HepG2 (cell line): ENCODE data around the gene GNG10. TPM values are rescaled to one million over a fixed set of nuclear protein-coding genes. Genes with fewer than 3 reads are reported as not detected.

Source experiments
- ARID4A ChIP-seq: sonication (generic); formaldehyde crosslinking; IDR thresholded peaks from 2 replicates; pipeline ENCODE4 v1.5.0; 2020; ENCODE audit warnings: mild to moderate bottlenecking, missing genetic modification reagents, borderline replicate concordance
- CBX1 ChIP-seq: IDR thresholded peaks from one replicate; pipeline ENCODE4 v1.6.1; 2016; ENCODE audit warnings: antibody characterized with exemption, low read depth
- HCFC1 ChIP-seq: fragments of 150-350 bp; IDR thresholded peaks from 2 replicates; pipeline ENCODE4 v1.6.1; 2014; ENCODE audit warnings: low read depth, low read length
- KDM5A ChIP-seq: fragments of 200-600 bp; sonication (generic); IDR thresholded peaks from 2 replicates; pipeline ENCODE4 v1.7.0; 2018; ENCODE audit warnings: antibody characterized with exemption, mild to moderate bottlenecking, low read length, borderline replicate concordance
- KMT2A ChIP-seq: sonication (generic); formaldehyde crosslinking; IDR thresholded peaks from 2 replicates; pipeline ENCODE4 v1.4.0; 2020; ENCODE audit warnings: missing genetic modification reagents
- NFATC3 ChIP-seq: sonication (generic); formaldehyde crosslinking; IDR thresholded peaks from 2 replicates; pipeline ENCODE4 v1.5.1; 2020; ENCODE audit warnings: mild to moderate bottlenecking, missing genetic modification reagents
- SRSF4 ChIP-seq: fragments of 200-400 bp; formaldehyde crosslinking; IDR thresholded peaks from one replicate; pipeline ENCODE4 v1.6.1; 2018; ENCODE audit warnings: mild to moderate bottlenecking, low read depth, low read length, moderate library complexity; ENCODE audit not compliant: poor library complexity, severe bottlenecking
- TFE3 ChIP-seq: IDR thresholded peaks from 2 replicates; pipeline ENCODE4 v1.6.1; 2016
- ZBTB38 ChIP-seq: sonication (generic); formaldehyde crosslinking; IDR thresholded peaks from 2 replicates; pipeline ENCODE4 v1.5.1; 2020; ENCODE audit warnings: mild to moderate bottlenecking, missing genetic modification reagents
- ZNF264 ChIP-seq: sonication (generic); formaldehyde crosslinking; IDR thresholded peaks from 2 replicates; pipeline ENCODE4 v1.4.0; 2020; ENCODE audit warnings: missing genetic modification reagents
- ZNF552 ChIP-seq: sonication (generic); formaldehyde crosslinking; IDR thresholded peaks from 2 replicates; pipeline ENCODE4 v1.9.0; 2022; ENCODE audit warnings: missing genetic modification reagents, mild to moderate bottlenecking, borderline replicate concordance
- polyA plus RNA-seq, 8 experiments: library from polyadenylated mRNA; depleted of rRNA in 3 of 8; stranded (reverse) in 7 of 8; unstranded in 1 of 8; fragments of >200 nt; fragmentation: Illumina TruSeq in 4 of 8; extraction: Trizol in 4 of 8; gene quantifications; 2 replicates each; pipeline versions ENCODE4 v1.2.1 to v1.2.3, GENCODE V29; 2011 to 2016; ENCODE audit warnings: low read depth in 4 of 8, missing spikeins in 1 of 8, mixed read lengths in 1 of 8; ENCODE audit not compliant: insufficient read depth in 1 of 8
- total RNA-seq, 5 experiments: library from RNA; depleted of rRNA; stranded (reverse); fragments of >200 nt; fragmentation: Illumina TruSeq; extraction: Trizol; gene quantifications; 2 replicates each; pipeline ENCODE4 v1.2.3, GENCODE V29; 2016; ENCODE audit warnings: low read depth in 1 of 5
- TF ChIP-seq, protein P1 (sequence below): sonication (generic); formaldehyde crosslinking; IDR thresholded peaks from 2 replicates; pipeline ENCODE4 v1.5.0; 2020; ENCODE audit warnings: missing genetic modification reagents
- TF ChIP-seq, protein P2 (sequence below): sonication (generic); formaldehyde crosslinking; IDR thresholded peaks from 2 replicates; pipeline ENCODE4 v1.8.0; 2023; ENCODE audit warnings: mild to moderate bottlenecking, missing genetic modification reagents
- TF ChIP-seq, protein P3 (sequence below): sonication (generic); formaldehyde crosslinking; IDR thresholded peaks from 2 replicates; pipeline ENCODE4 v1.5.0; 2020; ENCODE audit warnings: mild to moderate bottlenecking, missing genetic modification reagents, borderline replicate concordance

GNG10 gene
- total and polyA plus RNA-seq, 2 of the 13 experiments (the other 11 are each of a cell fraction or from before 2014, with no cell fraction given), result 29.8 to 32.4 TPM

- TF ChIP-seq ARID4A, result peak; percentile 98
- TF ChIP-seq, protein P1, sequence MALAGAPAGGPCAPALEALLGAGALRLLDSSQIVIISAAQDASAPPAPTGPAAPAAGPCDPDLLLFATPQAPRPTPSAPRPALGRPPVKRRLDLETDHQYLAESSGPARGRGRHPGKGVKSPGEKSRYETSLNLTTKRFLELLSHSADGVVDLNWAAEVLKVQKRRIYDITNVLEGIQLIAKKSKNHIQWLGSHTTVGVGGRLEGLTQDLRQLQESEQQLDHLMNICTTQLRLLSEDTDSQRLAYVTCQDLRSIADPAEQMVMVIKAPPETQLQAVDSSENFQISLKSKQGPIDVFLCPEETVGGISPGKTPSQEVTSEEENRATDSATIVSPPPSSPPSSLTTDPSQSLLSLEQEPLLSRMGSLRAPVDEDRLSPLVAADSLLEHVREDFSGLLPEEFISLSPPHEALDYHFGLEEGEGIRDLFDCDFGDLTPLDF (CRISPR knock-in tag), result peak; percentile 43
- TF ChIP-seq, protein P2, sequence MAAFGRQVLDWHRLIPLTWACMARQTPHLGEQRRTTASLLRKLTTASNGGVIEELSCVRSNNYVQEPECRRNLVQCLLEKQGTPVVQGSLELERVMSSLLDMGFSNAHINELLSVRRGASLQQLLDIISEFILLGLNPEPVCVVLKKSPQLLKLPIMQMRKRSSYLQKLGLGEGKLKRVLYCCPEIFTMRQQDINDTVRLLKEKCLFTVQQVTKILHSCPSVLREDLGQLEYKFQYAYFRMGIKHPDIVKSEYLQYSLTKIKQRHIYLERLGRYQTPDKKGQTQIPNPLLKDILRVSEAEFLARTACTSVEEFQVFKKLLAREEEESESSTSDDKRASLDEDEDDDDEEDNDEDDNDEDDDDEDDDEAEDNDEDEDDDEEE (CRISPR knock-in tag), result peak; percentile 20; the same call in 1 of the 2 replicates
- TF ChIP-seq KMT2A (CRISPR knock-in tag), result peak; percentile 95
- peak; percentile 66; the same call in 1 of the 2 replicates for TF ChIP-seq ZBTB38 (CRISPR knock-in tag)
- no peak; the same call in 1 of the 2 replicates for TF ChIP-seq ZNF264 (CRISPR knock-in tag)
- no peak for TF ChIP-seq CBX1
- TF ChIP-seq HCFC1, result no peak; the same call in 1 of the 2 replicates
- TF ChIP-seq SRSF4, result no peak
- TF ChIP-seq NFATC3 (CRISPR knock-in tag), result no peak
- TF ChIP-seq, protein P3, sequence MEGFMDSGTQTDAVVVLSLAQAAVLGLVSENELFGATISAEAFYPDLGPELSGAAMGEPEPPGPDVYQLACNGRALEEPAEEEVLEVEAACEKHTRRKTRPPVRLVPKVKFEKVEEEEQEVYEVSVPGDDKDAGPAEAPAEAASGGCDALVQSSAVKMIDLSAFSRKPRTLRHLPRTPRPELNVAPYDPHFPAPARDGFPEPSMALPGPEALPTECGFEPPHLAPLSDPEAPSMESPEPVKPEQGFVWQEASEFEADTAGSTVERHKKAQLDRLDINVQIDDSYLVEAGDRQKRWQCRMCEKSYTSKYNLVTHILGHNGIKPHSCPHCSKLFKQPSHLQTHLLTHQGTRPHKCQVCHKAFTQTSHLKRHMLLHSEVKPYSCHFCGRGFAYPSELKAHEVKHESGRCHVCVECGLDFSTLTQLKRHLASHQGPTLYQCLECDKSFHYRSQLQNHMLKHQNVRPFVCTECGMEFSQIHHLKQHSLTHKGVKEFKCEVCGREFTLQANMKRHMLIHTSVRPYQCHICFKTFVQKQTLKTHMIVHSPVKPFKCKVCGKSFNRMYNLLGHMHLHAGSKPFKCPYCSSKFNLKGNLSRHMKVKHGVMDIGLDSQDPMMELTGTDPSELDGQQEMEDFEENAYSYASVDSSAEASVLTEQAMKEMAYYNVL, result peak; percentile 9; the same call in 1 of the 2 replicates
- peak; percentile 35; the same call in 1 of the 2 replicates for TF ChIP-seq KDM5A
- no peak; the same call in 1 of the 2 replicates for TF ChIP-seq ZNF552 (CRISPR knock-in tag)
- TF ChIP-seq TFE3 (CRISPR knock-in tag), result no peak
Observed at GRCh38 chr9:111631214-111631971, 30.0 kb upstream of the GNG10 start, which contains the start of gene DNAJC25 (continued).
